ENCODE data around the gene SULT1C3.

DNA sequence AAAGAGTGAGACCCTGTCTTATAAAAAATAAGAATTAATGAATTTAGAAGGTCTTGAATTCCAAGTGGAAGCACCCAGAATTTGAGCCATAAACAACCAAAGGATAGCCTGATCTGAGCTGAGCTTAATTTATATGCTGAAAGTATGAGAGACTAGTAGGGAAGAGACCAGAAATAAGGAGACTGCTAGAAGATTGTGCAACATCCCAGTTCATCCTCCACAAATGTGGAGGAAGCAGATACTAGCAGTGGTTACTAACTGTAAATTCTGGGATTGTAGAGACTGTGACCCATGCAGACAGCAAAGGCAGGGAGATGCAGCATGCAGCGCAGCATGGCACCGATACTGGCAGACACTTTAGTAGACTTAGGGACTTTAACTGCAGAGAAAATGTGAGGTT, 47.4 kb downstream of the SULT1C3 start:
- TF ChIP-seq ZNF384 (IDR thresholded peaks at IDR 0.05), result no peak
- no peak for TF ChIP-seq FOXK2 (IDR thresholded peaks at IDR 0.05)
- TF ChIP-seq ARNT (IDR thresholded peaks at IDR 0.05), result no peak
- TF ChIP-seq PKNOX1 (IDR thresholded peaks at IDR 0.05), result no peak
- no peak for TF ChIP-seq SUZ12 (IDR thresholded peaks at IDR 0.05)
- no peak for TF ChIP-seq SP1 (IDR thresholded peaks at IDR 0.05)
- no peak for TF ChIP-seq BHLHE40 (IDR thresholded peaks at IDR 0.05; ENCODE audit: borderline replicate concordance)
- no peak for TF ChIP-seq CTBP1 (IDR thresholded peaks at IDR 0.05; ENCODE audit: borderline replicate concordance)
- no peak for TF ChIP-seq FOXA1 (IDR thresholded peaks at IDR 0.05)
- no peak for TF ChIP-seq ELF4 (IDR thresholded peaks at IDR 0.05)
- no peak for TF ChIP-seq FOXM1 (IDR thresholded peaks at IDR 0.05; ENCODE audit: borderline replicate concordance)

Data from HEK293T (cell line).